Adrenal gland (tissue), 5 donors: ENCODE measurements around the gene ZNF132.

Experiments used
- POLR2A ChIP-seq, 2 donors: fragments of 450-650 bp; IDR thresholded peaks; one replicate each; pipeline ENCODE4 v1.6.1; 2017; ENCODE audit warnings: antibody characterized with exemption in 2 of 2, mild to moderate bottlenecking in 2 of 2, moderate library complexity in 1 of 2
- TF ChIP-seq, protein P1 (sequence below), 6 experiments: fragments of 450-650 bp in 4 of 6; fragments of 200-600 bp in 2 of 6; sonication (generic) in 1 of 6; IDR thresholded peaks; 1 replicate in 5 of 6; 2 replicates in 1 of 6; pipeline versions ENCODE4 v1.5.1 to v1.8.0; 2016 to 2021; ENCODE audit warnings: antibody characterized with exemption in 6 of 6, mild to moderate bottlenecking in 2 of 6, moderate library complexity in 1 of 6
- donor health status: DM: no; HTN: no; CAD: no.

DNA sequence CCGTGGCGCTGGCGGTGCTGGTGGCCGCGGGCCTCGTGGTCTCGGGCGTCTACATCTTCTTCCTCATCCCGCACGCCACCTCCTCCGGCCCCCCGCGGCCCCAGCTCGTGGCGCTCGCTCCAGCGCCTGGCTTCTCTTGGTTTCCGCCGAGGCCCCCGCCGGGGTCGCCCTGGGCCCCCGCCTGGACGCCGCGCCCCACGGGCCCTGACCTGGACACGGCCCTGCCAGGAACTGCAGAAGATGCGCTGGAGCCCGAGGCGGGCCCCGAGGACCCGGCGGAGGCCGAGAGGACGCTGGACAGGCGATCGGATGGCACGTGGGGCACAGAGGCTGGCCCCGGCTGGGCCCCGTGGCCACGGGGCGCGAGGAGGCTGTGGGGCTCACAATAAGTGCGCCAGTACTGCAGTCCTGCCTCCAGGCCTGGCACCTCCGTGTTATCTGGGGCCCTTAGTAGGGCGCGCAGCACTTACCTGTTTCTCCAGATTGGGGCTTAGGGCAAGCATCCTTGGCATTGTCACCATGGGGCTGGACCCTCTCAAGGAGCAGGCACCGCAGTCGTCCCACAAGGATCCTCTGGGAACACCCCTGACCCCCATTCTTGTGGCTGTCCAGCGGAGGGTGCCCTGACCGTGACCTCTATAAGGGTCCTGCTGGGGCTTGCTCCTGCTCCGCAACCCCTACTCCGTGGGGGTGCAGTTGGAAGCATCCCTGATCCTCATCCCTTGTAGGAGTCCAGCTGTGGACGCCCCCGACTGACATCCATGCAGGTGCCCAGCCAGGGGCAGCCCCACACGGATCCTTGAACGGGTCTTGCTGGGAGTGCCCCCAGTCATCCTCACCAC, 43.0 kb downstream of the ZNF132 start:
- TF ChIP-seq, protein P1, sequence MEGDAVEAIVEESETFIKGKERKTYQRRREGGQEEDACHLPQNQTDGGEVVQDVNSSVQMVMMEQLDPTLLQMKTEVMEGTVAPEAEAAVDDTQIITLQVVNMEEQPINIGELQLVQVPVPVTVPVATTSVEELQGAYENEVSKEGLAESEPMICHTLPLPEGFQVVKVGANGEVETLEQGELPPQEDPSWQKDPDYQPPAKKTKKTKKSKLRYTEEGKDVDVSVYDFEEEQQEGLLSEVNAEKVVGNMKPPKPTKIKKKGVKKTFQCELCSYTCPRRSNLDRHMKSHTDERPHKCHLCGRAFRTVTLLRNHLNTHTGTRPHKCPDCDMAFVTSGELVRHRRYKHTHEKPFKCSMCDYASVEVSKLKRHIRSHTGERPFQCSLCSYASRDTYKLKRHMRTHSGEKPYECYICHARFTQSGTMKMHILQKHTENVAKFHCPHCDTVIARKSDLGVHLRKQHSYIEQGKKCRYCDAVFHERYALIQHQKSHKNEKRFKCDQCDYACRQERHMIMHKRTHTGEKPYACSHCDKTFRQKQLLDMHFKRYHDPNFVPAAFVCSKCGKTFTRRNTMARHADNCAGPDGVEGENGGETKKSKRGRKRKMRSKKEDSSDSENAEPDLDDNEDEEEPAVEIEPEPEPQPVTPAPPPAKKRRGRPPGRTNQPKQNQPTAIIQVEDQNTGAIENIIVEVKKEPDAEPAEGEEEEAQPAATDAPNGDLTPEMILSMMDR (IDR thresholded peaks at IDR 0.05), result no peak
- no peak for TF ChIP-seq POLR2A (IDR thresholded peaks at IDR 0.05)
